ENCODE data around the gene CLECL1. TPM values are rescaled to one million over a fixed set of nuclear protein-coding genes. Genes with fewer than 3 reads are reported as not detected.
"Not testable (repeated sequence)": the region's sequence is repeated elsewhere in the genome, so short reads cannot be mapped to it uniquely, and the experiment has no call there.

Gene CLECL1
- total and polyA plus RNA-seq, 9 of the 15 experiments (the other 6 are each of a cell fraction or from before 2014, with no cell fraction given): 0.13 to 0.25 TPM; not detected in 7

DNA sequence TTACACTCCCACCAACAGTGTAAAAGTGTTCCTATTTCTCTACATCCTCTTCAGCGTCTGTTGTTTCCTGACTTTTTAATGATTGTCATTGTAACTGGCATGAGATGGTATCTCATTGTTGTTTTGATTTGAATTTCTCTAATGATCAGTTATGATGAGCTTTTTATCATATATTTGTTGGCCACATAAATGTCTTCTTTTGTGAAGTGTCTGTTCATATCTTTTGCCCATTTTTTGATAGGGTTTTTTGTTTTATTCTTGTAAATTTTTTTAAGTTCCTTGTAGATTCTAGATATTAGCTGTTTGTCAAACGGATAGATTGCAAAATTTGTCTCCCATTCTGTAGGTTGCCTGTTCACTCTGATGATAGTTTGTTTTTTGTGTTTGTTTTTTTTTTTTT lies 49.9 kb downstream of the CLECL1 start:
- H2AFZ ChIP-seq (ENCODE audit: low read depth, low read length); H3K9ac ChIP-seq (ENCODE audit: insufficient read depth in 1 of 2, low read depth in 2 of 2, low read length in 2 of 2); H3K27me3 ChIP-seq (ENCODE audit: control insufficient read depth in 2 of 2, insufficient read depth in 2 of 2, low read length in 2 of 2); intact Hi-C loops (cut with micrococcal nuclease); H3K79me2 ChIP-seq (ENCODE audit: control insufficient read depth, insufficient read depth, low read length); CTCF ChIA-PET (ENCODE audit: low intra/inter-chr PET ratio); H4K20me1 ChIP-seq (replicated peaks; ENCODE audit: control insufficient read depth, insufficient read depth, low read length); DNase-seq (ENCODE audit: extremely low read depth in 1 of 4, low spot score in 3 of 4); H3K9me1 ChIP-seq (ENCODE audit: control insufficient read depth, insufficient read depth, low read length); ATAC-seq; in situ Hi-C loops (cut with MboI); H3K4me3 ChIP-seq; H3K36me3 ChIP-seq (ENCODE audit: control insufficient read depth, insufficient read depth, low read length); BruUV-seq (replicated peaks); FAIRE-seq; H3K4me2 ChIP-seq (ENCODE audit: insufficient read depth, low read length); H3K9me3 ChIP-seq (replicated peaks; ENCODE audit: control insufficient read depth, insufficient read depth, low read depth, low read length); H3K27ac ChIP-seq (ENCODE audit: extremely low read depth, low read depth, low read length): not testable (repeated sequence)
- TF ChIP-seq, protein P1, sequence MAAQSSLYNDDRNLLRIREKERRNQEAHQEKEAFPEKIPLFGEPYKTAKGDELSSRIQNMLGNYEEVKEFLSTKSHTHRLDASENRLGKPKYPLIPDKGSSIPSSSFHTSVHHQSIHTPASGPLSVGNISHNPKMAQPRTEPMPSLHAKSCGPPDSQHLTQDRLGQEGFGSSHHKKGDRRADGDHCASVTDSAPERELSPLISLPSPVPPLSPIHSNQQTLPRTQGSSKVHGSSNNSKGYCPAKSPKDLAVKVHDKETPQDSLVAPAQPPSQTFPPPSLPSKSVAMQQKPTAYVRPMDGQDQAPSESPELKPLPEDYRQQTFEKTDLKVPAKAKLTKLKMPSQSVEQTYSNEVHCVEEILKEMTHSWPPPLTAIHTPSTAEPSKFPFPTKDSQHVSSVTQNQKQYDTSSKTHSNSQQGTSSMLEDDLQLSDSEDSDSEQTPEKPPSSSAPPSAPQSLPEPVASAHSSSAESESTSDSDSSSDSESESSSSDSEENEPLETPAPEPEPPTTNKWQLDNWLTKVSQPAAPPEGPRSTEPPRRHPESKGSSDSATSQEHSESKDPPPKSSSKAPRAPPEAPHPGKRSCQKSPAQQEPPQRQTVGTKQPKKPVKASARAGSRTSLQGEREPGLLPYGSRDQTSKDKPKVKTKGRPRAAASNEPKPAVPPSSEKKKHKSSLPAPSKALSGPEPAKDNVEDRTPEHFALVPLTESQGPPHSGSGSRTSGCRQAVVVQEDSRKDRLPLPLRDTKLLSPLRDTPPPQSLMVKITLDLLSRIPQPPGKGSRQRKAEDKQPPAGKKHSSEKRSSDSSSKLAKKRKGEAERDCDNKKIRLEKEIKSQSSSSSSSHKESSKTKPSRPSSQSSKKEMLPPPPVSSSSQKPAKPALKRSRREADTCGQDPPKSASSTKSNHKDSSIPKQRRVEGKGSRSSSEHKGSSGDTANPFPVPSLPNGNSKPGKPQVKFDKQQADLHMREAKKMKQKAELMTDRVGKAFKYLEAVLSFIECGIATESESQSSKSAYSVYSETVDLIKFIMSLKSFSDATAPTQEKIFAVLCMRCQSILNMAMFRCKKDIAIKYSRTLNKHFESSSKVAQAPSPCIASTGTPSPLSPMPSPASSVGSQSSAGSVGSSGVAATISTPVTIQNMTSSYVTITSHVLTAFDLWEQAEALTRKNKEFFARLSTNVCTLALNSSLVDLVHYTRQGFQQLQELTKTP (IDR thresholded peaks at IDR 0.05; ENCODE audit: low read depth in 1 of 2, partially characterized antibody in 2 of 2): peak in 1 of 2 experiments; percentile 97
- POLR2A ChIA-PET: interaction anchor here (0.7 kb wide), 1 partner anchor 17 kb away, joined by 3 read pairs; no protein-coding TSS in a partner anchor
- H3K4me1 ChIP-seq (replicated peaks in 1 of 2; ENCODE audit: control insufficient read depth in 2 of 2, insufficient read depth in 2 of 2, low read length in 2 of 2): peaks cover 4 to 14% of the 10 kb centered on the region in 2 experiments; a peak in 3 of 5 replicates
- 88% methylated on average over 2 of the region's 2 CpGs for WGBS (ENCODE audit: insufficient coverage, low coverage, missing lambda C conversion rate)
